GM06990 (cell line): ENCODE results near the gene PLEKHA6.

Experiments used
- DNase-seq: peaks from one replicate; pipeline ENCODE4 v3.0.0-alpha.2; 2011; ENCODE audit not compliant: insufficient read length; ENCODE audit errors: extremely low read depth
- H3K27me3 ChIP-seq: replicated peaks from 2 replicates; pipeline ENCODE4 v1.6.0; 2011; ENCODE audit warnings: low read length; ENCODE audit not compliant: control insufficient read depth, insufficient read depth
- H3K36me3 ChIP-seq: 2 replicates; pipeline ENCODE4 v1.5.1; 2011; ENCODE audit warnings: low read length; ENCODE audit not compliant: control insufficient read depth, insufficient read depth
- H3K4me3 ChIP-seq: replicated peaks from 2 replicates; pipeline ENCODE4 v1.5.1; 2011; ENCODE audit warnings: low read depth, mild to moderate bottlenecking, control low read depth, low read length
- CTCF ChIP-seq: IDR thresholded peaks from 2 replicates; pipeline ENCODE4 v1.5.1; 2011; ENCODE audit warnings: low read length, control low read depth, mild to moderate bottlenecking, inconsistent platforms; ENCODE audit not compliant: insufficient read depth, poor library complexity, severe bottlenecking

The PLEKHA6 gene

GRCh38 chr1:204304067-204304466, 55.7 kb downstream of the PLEKHA6 start:
- H3K4me3 ChIP-seq: no peak overlapping the region
- DNase-seq: no peak
- H3K27me3 ChIP-seq: peaks cover 3% of the 10 kb centered on the region
- H3K36me3 ChIP-seq: no peaks in the 10 kb centered on the region
- TF ChIP-seq CTCF: no peak

DNA sequence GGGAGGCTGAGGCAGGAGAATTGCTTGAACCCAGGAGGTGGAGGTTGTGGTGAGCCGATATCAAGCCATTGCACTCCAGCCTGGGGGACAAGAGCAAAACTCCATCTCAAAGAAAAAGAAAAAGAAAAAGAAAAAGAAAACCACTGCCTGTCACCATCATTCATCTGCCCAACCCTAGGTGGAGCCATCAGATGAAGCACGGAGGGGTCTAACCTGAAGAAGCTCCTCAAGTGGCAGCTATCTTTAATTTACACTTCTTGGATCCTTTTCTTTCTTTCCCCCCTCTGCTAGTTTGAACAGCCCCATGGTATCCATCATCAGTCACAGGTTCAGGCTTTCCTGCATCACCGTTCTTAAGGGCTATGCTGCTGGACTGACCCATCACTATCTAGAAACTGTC, 57.0 kb downstream of the PLEKHA6 start:
- H3K36me3 ChIP-seq: no peaks in the 10 kb centered on the region
- no peak for DNase-seq
- no peak for TF ChIP-seq CTCF
- H3K4me3 ChIP-seq: no peak overlapping the region
- peaks cover 3% of the 10 kb centered on the region for H3K27me3 ChIP-seq

GRCh38 chr1:204301171-204301957, 58.4 kb downstream of the PLEKHA6 start:
- DNase-seq: no peak
- Histone ChIP-seq H3K27me3 (peaks cover 5% of the 10 kb centered on the region), H3K4me3 (no peak overlapping the region), H3K36me3 (no peaks in the 10 kb centered on the region)
- no peak for TF ChIP-seq CTCF

DNA sequence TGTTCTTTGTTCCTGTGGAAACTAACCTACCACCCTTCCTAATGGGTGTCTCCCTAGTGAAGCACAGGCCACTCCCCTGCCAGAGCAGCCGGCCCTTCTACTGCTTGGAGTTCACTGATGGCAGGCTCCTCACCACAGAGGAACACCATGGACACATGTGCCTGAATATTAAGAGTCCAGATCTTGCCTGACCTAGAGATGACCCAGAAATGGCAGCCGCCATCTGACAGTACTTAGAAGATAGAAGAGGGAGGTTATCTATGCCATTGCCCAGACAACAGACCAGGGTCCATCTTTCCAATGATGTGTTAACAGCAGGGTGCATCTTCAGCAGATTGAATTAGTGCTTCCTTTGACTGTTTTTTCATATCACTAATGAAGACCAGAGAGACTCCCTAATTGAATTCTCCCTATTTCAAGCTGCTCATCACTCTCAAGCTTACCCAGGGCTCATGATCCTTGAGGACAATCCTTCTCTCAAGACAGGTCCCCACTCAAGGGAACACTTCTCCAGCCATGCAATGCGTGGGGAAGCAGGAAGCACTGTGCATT, 59.8 kb downstream of the PLEKHA6 start:
- no peaks in the 10 kb centered on the region for H3K36me3 ChIP-seq
- TF ChIP-seq CTCF: no peak
- H3K27me3 ChIP-seq: peaks cover 5% of the 10 kb centered on the region
- H3K4me3 ChIP-seq: no peak overlapping the region
- DNase-seq: no peak

- TF ChIP-seq CTCF: no peak
- no peak for DNase-seq
- H3K36me3 ChIP-seq: no peaks in the 10 kb centered on the region
- peaks cover 6% of the 10 kb centered on the region for H3K27me3 ChIP-seq
- no peak overlapping the region for H3K4me3 ChIP-seq
These were observed 63.2 kb downstream of the PLEKHA6 start for GRCh38 chr1:204296431-204296988.
